Ectodermal cell (in vitro differentiated cells): ENCODE data around the gene ABR.
"Not testable (repeated sequence)": the region's sequence is repeated elsewhere in the genome, so short reads cannot be mapped to it uniquely, and the experiment has no call there.

Experiments used
- H3K27ac ChIP-seq: 2 replicates; pipeline ENCODE4 v1.7.0; 2013; ENCODE audit warnings: mild to moderate bottlenecking, low read depth, low read length; ENCODE audit not compliant: insufficient read depth, poor library complexity, severe bottlenecking
- H3K27me3 ChIP-seq: 2 replicates; pipeline ENCODE4 v1.7.0; 2013; ENCODE audit warnings: mild to moderate bottlenecking, low read length; ENCODE audit not compliant: insufficient read depth, control insufficient read depth, poor library complexity, severe bottlenecking
- H3K36me3 ChIP-seq: one replicate; pipeline ENCODE4 v1.7.0; 2013; ENCODE audit warnings: low read length; ENCODE audit not compliant: control insufficient read depth, insufficient read depth
- H3K4me1 ChIP-seq: one replicate; pipeline ENCODE4 v1.7.0; 2013; ENCODE audit warnings: low read length; ENCODE audit not compliant: control insufficient read depth, insufficient read depth
- H3K4me3 ChIP-seq: 2 replicates; pipeline ENCODE4 v1.7.0; 2013; ENCODE audit warnings: low read depth, low read length, control low read depth; ENCODE audit not compliant: insufficient read depth
- H3K9me3 ChIP-seq: 2 replicates; pipeline ENCODE4 v1.7.0; 2013; ENCODE audit warnings: mild to moderate bottlenecking, low read length, moderate library complexity; ENCODE audit not compliant: control insufficient read depth
- WGBS, 2 experiments: methylation state at CpG; one replicate each; pipeline ENCODE4 v1.1.7; 2013; ENCODE audit warnings: missing lambda C conversion rate in 2 of 2; 5-methylcytosine and 5-hydroxymethylcytosine counted together

The ABR gene

DNA sequence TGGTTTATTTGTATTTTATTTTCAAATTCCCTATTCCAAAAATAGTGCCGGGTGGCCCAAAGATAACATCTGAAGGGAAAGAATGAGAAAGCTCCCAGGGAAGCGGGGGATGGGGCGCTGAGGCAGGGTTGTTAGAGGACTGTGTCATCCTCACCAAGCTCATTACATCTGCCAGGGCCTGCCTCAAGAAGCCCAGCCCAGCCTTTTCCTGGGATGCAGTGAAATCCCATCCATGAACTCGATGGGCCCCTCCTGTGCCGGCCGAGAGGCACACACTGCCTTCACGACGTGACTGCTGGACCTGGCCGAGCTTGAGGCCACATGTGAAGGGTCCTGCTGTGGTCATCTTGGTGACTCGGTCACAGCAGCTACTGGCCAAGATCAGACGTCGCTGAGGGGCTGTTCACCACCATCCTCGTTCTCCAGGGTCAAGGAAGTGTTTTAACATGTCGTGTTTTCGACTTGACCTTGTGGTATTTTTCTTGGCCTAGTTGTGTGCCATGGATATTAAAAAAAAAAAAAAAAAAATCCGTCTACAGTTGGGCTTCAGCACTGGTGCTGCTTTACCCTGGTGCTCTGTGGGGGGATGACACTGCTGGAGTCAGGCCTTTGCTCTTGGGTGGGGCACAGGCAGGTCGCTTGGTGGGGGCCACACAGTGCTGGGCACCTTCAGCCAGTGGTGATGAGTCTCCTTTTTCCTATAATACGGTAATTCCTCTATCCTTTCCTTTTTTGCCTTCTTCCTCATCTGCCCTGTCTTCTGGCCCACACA lies 178.0 kb downstream of the ABR start:
- H3K9me3 ChIP-seq: no peaks in the 10 kb centered on the region
- no peak overlapping the region for H3K27ac ChIP-seq
- peaks cover 6% of the 10 kb centered on the region for H3K4me1 ChIP-seq
- 91% methylated on average over 18 of the region's 18 CpGs for WGBS, 2 experiments
- no peaks in the 10 kb centered on the region for H3K27me3 ChIP-seq
- H3K4me3 ChIP-seq: no peak overlapping the region
- H3K36me3 ChIP-seq: peaks cover 16% of the 10 kb centered on the region

GRCh38 chr17:1000597-1001461 lies 179.0 kb downstream of the ABR start:
- H3K4me3 ChIP-seq: no peak overlapping the region
- H3K9me3 ChIP-seq: no peaks in the 10 kb centered on the region
- H3K27me3 ChIP-seq: peaks cover 3% of the 10 kb centered on the region
- peaks cover 6% of the 10 kb centered on the region for H3K4me1 ChIP-seq
- H3K27ac ChIP-seq: no peak overlapping the region
- 94 to 95% methylated on average over 15 of the region's 15 CpGs for WGBS, 2 experiments
- peaks cover 16% of the 10 kb centered on the region for H3K36me3 ChIP-seq

GRCh38 chr17:998111-998510 lies 181.7 kb downstream of the ABR start:
- H3K4me3 ChIP-seq: peak overlapping the region; percentile 93
- peaks cover 6% of the 10 kb centered on the region for H3K4me1 ChIP-seq

GRCh38 chr17:996554-997344 lies 183.0 kb downstream of the ABR start, which contains the start of gene TIMM22:
TIMM22 (plus strand) TSS chr17:997129; CDS start chr17:997143, 14 bp downstream.
- Histone ChIP-seq H3K27ac (no peak within 1 kb of the TSS), H3K27me3 (peaks cover 8% of the 10 kb centered on the region), H3K36me3 (peaks cover 11% of the 10 kb centered on the region), H3K4me3 (peak within 1 kb of the TSS; percentile 93), H3K9me3 (no peaks in the 10 kb centered on the region), H3K4me1 (peaks cover 6% of the 10 kb centered on the region)
- 0% methylated on average over 71 of the region's 71 CpGs for WGBS, 2 experiments

More at GRCh38 chr17:998111-998510, 181.7 kb downstream of the ABR start:
- peaks cover 8% of the 10 kb centered on the region for H3K27me3 ChIP-seq
- 91 to 94% methylated on average over 2 of the region's 2 CpGs for WGBS, 2 experiments
- H3K9me3 ChIP-seq: no peaks in the 10 kb centered on the region
- H3K36me3 ChIP-seq: peaks cover 16% of the 10 kb centered on the region
- no peak overlapping the region for H3K27ac ChIP-seq

DNA sequence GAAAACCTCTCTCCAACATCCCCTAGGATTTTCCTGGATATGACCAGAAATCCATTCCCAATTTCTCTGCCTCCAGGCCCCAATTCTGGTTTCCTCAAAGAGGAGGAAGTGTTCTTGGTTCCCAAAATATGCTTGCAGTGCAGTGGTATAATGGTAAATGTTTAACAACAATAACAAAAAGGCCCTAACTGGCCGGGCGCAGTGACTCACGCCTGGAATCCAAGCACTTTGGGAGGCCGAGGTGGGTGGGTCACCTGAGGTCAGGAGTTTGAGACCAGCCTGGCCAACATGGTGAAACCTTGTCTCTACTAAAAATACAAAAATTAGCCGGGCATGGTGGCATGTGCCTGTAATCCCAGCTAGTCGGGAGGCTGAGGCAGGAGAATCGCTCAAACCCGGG lies 184.5 kb downstream of the ABR start:
- H3K9me3 ChIP-seq, H3K4me3 ChIP-seq, H3K36me3 ChIP-seq, H3K27me3 ChIP-seq, H3K27ac ChIP-seq, H3K4me1 ChIP-seq: not testable (repeated sequence)
- 89 to 92% methylated on average over 8 of the region's 8 CpGs for WGBS, 2 experiments

- H3K4me1 ChIP-seq: peaks cover 3% of the 10 kb centered on the region
- H3K9me3 ChIP-seq: no peaks in the 10 kb centered on the region
- no peak overlapping the region for H3K4me3 ChIP-seq
- 75 to 79% methylated on average over 13 of the region's 13 CpGs for WGBS, 2 experiments
- H3K36me3 ChIP-seq: no peaks in the 10 kb centered on the region
- no peak overlapping the region for H3K27ac ChIP-seq
- peaks cover 8% of the 10 kb centered on the region for H3K27me3 ChIP-seq
Measured at GRCh38 chr17:992933-993332, 186.8 kb downstream of the ABR start.

GRCh38 chr17:988561-988960 lies 191.2 kb downstream of the ABR start:
- no peaks in the 10 kb centered on the region for H3K4me1 ChIP-seq
- no peak overlapping the region for H3K4me3 ChIP-seq
- no peaks in the 10 kb centered on the region for H3K36me3 ChIP-seq
- 91 to 92% methylated on average over 11 of the region's 11 CpGs for WGBS, 2 experiments
- H3K27me3 ChIP-seq: no peaks in the 10 kb centered on the region
- no peak overlapping the region for H3K27ac ChIP-seq
- H3K9me3 ChIP-seq: no peaks in the 10 kb centered on the region

GRCh38 chr17:987931-988330 lies 191.8 kb downstream of the ABR start:
- no peak overlapping the region for H3K4me3 ChIP-seq
- 90 to 92% methylated on average over 15 of the region's 15 CpGs for WGBS, 2 experiments
- H3K4me1 ChIP-seq: no peaks in the 10 kb centered on the region
- no peaks in the 10 kb centered on the region for H3K36me3 ChIP-seq
- H3K9me3 ChIP-seq: no peaks in the 10 kb centered on the region
- no peaks in the 10 kb centered on the region for H3K27me3 ChIP-seq
- H3K27ac ChIP-seq: no peak overlapping the region

DNA sequence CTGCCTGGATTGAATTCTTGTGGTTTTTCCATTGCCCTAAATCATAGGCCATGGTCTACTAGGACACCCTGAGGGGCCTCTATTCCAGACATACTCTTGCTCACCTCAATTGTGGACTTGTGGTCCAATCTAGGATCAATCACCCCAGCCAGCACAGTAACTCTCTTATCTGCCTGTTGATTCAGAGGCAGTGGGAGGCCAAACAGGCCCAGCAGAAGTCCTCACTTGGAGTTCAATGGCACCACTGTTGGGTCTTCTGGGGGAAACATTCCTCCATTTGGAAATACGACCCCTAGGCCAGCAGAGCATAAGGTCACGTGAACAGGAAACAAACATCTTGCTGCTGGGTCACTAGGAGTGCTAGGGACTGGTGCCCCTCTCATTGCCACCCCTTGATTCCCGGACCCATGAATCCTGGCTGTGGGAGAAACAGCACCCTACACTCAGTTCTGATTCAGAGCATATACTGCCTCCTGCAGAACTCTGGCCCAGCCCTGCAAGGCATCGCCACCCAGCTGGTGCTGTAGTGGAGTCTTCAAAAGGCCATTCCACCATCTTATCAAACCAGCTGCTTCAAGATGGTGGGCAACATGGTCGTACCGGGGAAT lies 193.4 kb downstream of the ABR start:
- Histone ChIP-seq H3K36me3 (no peaks in the 10 kb centered on the region), H3K27me3 (no peaks in the 10 kb centered on the region), H3K4me1 (no peaks in the 10 kb centered on the region), H3K27ac (no peak overlapping the region), H3K9me3 (no peaks in the 10 kb centered on the region), H3K4me3 (no peak overlapping the region)
- 90 to 92% methylated on average over 6 of the region's 6 CpGs for WGBS, 2 experiments
